LNCaP clone FGC (cell line): ENCODE measurements around the gene HOXC6.

ENCODE experiments used
- DNase-seq: peaks from one replicate; pipeline ENCODE4 v3.0.0-alpha.2; 2011; ENCODE audit warnings: low read depth
- H3K4me3 ChIP-seq: 2 replicates; pipeline ENCODE4 v1.5.1; 2011; ENCODE audit warnings: mild to moderate bottlenecking, low read depth, low read length, control low read depth
- TF ChIP-seq, protein P1 (sequence below): IDR thresholded peaks from 2 replicates; pipeline ENCODE4 v1.5.1; 2012; ENCODE audit warnings: mild to moderate bottlenecking; ENCODE audit not compliant: control insufficient read depth, insufficient read depth; ENCODE audit errors: extremely low read depth

The HOXC6 gene

GRCh38 chr12:53992377-53992889 is 35.8 kb upstream of the HOXC6 start:
- DNase-seq = no peak
- H3K4me3 ChIP-seq = no peak overlapping the region
- TF ChIP-seq, protein P1, sequence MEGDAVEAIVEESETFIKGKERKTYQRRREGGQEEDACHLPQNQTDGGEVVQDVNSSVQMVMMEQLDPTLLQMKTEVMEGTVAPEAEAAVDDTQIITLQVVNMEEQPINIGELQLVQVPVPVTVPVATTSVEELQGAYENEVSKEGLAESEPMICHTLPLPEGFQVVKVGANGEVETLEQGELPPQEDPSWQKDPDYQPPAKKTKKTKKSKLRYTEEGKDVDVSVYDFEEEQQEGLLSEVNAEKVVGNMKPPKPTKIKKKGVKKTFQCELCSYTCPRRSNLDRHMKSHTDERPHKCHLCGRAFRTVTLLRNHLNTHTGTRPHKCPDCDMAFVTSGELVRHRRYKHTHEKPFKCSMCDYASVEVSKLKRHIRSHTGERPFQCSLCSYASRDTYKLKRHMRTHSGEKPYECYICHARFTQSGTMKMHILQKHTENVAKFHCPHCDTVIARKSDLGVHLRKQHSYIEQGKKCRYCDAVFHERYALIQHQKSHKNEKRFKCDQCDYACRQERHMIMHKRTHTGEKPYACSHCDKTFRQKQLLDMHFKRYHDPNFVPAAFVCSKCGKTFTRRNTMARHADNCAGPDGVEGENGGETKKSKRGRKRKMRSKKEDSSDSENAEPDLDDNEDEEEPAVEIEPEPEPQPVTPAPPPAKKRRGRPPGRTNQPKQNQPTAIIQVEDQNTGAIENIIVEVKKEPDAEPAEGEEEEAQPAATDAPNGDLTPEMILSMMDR = no peak

- H3K4me3 ChIP-seq = no peak overlapping the region
- DNase-seq = no peak
- TF ChIP-seq, protein P1 = no peak
Measured at GRCh38 chr12:53993162-53994008, 34.9 kb upstream of the HOXC6 start.

- DNase-seq = no peak
- TF ChIP-seq, protein P1 = no peak
- no peak overlapping the region for H3K4me3 ChIP-seq
Measured at GRCh38 chr12:53994009-53994263, 34.3 kb upstream of the HOXC6 start.

- TF ChIP-seq, protein P1 = no peak
- DNase-seq = no peak
- H3K4me3 ChIP-seq = no peak overlapping the region
Measured at GRCh38 chr12:53994264-53995001, 33.8 kb upstream of the HOXC6 start.

DNA sequence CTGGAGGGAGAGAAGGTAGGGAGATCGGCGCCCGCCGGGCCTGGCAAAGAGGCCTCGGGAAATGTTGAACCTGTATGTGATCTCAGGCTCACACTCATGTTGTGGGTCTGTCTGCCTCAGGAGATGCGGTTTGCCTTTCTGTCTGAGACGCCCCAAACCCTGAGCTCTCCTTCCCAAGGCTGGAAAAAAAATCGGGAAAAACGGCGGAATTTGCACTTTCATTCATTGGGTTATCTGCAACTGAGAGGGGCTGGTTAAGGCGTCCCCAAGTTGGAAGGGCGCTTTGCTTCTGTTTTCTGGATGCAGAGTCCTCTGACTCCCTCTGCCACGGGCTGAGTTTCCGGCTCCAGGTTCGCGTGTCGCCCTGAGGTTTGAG is 33.2 kb upstream of the HOXC6 start:
- no peak overlapping the region for H3K4me3 ChIP-seq
- no peak for DNase-seq
- TF ChIP-seq, protein P1 = no peak

GRCh38 chr12:53995378-53996239 is 32.6 kb upstream of the HOXC6 start:
- TF ChIP-seq, protein P1 = no peak
- H3K4me3 ChIP-seq = no peak overlapping the region
- no peak for DNase-seq
